Lung microvascular endothelial cell (primary cell): Measurements from ENCODE around the gene ANAPC2. TPM values are rescaled to one million over a fixed set of nuclear protein-coding genes. Genes with fewer than 3 reads are reported as not detected.

Experiments used
- DNase-seq, 2 donors: peaks; one replicate each; pipeline versions ENCODE4 v3.0.0 to v3.0.0-alpha.2; 2010; ENCODE audit warnings: low read depth in 2 of 2
- total RNA-seq: library from RNA; depleted of rRNA; stranded (reverse); fragments of >200 nt; gene quantifications from 2 replicates; pipeline ENCODE4 v1.2.1, GENCODE V29; 2014

The ANAPC2 gene
- total RNA-seq, 1 donor from 2014 or later, result 16.9 TPM

- no peak for DNase-seq
These were observed 39.6 kb upstream of the ANAPC2 start for GRCh38 chr9:137227853-137228505.

- DNase-seq, result peak; percentile 75 to 86
These were observed 38.9 kb upstream of the ANAPC2 start, which contains the start of gene RNF224 for GRCh38 chr9:137227054-137227852. RNF224 (plus strand) TSS chr9:137227502; CDS start chr9:137228336, 834 bp downstream.

- no peak for DNase-seq
These were observed 38.1 kb upstream of the ANAPC2 start for GRCh38 chr9:137226338-137227053.

DNA sequence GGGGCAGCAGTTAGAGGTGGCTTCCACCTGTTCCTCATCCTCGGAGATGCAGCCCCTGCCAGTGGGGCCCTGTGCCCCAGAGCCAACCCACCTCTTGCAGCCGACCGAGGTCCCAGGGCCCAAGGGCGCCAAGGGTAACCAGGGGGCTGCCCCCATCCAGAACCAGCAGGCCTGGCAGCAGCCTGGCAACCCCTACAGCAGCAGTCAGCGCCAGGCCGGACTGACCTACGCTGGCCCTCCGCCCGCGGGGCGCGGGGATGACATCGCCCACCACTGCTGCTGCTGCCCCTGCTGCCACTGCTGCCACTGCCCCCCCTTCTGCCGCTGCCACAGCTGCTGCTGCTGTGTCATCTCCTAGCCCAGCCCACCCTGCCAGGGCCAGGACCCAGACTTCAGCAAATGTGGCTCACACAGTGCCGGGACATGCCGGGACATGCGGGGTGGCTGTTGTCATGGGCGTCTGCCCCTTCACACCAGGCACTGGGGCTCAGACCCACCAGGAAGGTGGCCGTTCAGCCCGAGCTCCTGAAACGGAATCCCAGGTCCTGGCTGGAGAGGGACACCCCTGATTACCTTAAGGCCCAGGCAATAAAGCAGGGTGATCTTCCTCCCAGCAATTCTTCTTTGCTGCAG, 37.5 kb upstream of the ANAPC2 start:
- DNase-seq, result no peak

GRCh38 chr9:137224830-137225694, 36.7 kb upstream of the ANAPC2 start, which contains the start of gene CYSRT1:
CYSRT1 (plus strand) TSS chr9:137225174; CDS start chr9:137225622, 448 bp downstream.
- DNase-seq, result no peak

GRCh38 chr9:137223078-137223970, 35.0 kb upstream of the ANAPC2 start:
- peak; percentile 99 for DNase-seq

DNA sequence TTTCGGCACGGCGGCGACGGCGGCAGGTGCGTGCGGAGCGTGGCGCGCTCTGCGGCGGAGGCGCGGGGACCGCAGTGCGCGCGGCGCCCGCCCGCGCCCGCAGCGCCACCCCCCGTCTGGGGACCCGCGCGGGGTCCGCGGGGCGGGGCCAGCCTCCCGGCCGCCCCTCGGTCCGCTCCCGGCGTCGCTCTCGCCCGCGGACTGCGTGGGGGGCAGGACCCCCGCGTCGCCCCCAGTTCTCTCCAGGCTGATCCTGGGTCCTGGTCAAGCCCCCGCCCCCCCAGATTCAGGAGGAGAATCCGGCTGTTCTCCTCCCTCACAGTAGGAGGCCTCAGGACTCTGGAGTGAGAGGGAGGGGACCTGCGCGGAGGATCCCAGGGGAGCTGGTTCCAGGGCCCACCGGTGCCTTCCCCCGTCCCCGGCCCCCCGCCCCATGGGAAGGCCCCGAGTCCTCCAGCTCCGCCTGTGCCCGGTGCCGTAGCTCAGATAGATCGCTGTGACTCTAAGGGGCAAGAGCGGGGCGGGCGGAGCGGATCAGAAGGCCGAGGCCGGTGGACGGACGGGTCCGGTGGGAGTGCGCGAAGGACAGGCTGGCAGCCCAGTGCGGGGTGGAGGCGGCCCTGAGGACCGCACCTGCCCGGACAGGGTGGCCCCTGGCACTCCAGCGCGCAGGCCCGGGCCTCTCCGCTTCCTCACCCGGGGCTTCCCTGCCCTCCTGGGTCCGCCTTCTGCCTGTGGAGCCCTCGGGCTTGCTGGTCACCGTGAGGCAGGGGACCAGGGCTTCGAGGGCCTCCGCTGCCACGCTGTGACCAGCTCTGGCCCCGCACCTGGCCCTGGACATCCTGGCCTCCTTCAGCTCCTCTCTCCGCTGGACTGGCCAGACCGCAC, 34.1 kb upstream of the ANAPC2 start, which contains the start of gene RNF208:
Gene RNF208 (minus strand): TSS at position 51 of the 888 bp plus-strand sequence. CDS start 1,028 bp downstream, outside the sequence.
- DNase-seq, result no peak

DNA sequence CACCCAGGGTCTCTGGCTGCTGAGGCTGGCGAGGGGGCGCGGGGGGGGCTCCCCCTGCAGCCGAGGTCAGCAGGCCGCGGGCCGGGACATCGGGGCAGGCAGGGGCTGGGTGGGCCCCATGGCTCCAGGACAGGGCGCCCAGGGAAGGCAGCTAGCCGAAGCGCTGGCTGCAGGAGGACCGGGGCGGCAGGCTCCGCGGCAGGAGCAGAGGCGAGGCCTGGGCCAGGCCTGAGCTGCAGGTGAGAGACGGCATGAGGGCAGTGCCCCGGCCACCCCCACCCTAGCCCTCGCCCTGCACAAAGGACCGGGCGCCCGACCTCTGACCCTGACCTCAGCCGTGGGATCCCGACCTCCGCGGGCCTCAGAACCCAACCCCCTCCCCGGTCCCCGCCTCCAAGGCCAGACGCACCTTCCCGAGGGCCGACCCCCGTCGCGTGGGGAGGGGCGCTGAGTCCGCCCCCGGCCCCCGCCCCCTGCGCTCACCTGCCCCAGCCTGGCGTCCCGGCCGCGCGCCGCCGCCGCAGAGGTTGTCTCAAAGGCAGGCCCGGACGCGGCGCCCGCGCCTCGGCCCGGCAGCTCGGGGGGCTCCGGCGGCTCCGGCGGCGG, 33.2 kb upstream of the ANAPC2 start:
- DNase-seq, result no peak

- DNase-seq, result no peak
These were observed 32.7 kb upstream of the ANAPC2 start for GRCh38 chr9:137221095-137221505.

GRCh38 chr9:137220317-137221094, 32.1 kb upstream of the ANAPC2 start:
- DNase-seq, result no peak

DNA sequence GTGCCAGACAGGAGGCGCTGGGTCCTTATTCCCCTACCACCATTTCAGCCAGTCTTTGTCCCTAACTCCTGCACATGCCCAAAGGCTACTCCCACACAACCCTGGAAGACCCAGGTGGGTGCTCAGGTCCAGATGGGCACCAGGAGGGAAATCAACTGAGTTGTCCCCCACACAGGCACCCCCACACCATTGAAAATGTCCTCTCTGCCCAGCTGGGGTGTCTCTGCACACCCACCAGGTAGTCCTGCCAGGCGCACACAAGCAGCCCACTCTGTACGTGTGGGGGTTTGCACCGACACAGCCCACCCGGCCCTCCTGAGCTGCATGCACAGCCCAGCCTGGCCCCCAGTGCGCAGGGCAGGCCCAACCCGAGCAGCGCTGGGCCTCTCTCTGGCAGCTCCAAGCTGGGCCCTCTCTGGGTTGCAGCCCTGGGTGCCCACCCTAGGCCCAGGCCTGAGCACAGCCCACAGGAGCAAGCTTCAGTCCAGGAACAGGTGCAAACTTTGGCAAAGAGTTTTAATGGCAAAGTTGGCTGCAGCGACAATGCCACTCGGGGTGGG, 31.5 kb upstream of the ANAPC2 start:
- no peak for DNase-seq

GRCh38 chr9:137218754-137219271, 30.5 kb upstream of the ANAPC2 start:
- DNase-seq, result peak in 1 of 2 donors; percentile 46

GRCh38 chr9:137218212-137218753, 29.9 kb upstream of the ANAPC2 start:
- DNase-seq, result no peak

DNA sequence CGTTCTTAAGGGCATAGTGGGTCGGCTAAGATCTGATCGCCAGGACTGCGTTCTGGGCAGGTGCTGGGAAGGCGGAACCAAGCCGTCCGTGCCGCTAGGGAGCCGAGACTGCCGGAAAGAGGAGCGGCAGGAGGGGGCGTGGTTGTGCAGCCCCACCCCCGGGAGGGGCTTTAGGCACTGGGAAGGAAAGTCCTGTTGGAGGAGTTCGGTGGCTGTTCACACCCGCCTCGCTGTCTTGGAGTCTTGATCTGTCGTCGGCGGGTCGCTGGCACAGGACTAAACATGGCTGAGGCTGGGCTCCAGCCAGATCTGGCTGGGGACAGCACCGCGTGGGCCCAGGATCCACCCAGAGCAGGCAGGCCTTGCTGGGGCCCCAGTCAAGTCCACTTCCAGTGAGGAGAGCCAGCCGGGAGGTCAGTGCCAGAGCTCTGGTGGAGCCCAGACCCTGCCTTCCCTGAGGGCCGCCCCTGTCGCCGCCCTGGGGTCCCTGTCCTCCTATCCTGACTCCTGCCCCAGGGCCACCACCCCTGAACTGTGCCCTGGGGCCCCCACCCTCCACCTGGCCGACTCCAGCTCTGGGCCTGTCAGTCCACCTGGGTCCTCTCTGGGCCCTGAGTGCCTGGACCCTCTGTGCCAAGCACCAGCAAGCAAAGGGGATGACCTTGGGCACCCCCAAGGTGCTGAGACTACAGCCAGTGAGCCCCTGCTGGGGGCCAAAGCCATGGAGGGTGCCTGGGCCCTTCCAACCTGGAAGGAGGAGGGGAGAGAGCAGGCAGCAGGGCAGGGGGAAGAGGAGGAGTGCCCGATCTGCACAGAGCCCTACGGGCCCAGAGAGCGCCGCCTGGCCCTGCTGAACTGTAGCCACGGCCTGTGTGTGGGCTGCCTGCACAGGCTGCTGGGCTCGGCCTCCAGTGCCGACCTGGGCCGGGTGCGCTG, 29.2 kb upstream of the ANAPC2 start:
- no peak for DNase-seq
